ENCODE measurements around the gene C1QBP.

Gene C1QBP

DNA sequence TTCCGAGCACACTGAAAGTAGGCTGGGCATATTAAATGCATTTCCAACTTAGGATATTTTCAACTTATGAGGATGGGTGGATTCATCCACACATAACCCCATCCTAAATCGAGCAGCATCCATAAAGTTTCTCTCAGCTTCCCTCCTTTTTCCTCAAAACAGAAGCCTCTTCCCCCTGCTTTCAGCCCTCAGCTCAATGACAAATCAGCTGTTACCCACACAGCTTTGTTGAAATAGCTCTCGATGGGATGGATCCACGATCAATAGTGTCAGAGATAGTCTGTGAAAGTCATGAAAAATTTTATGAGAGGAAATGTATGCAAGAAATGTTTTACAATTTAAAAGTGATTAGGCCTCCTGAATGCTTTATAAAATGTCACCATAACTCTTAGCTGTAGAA is 27.3 kb upstream of the C1QBP start:
- Histone ChIP-seq H3K27me3 (no peaks in the 10 kb centered on the region), H3K4me1 (no peaks in the 10 kb centered on the region), H3K4me3 (ENCODE audit: low read depth, low read length) (peak overlapping the region; percentile 83), H3K9me3 (no peaks in the 10 kb centered on the region; the same call in 1 of the 2 replicates), H3K36me3 (peaks cover 5% of the 10 kb centered on the region; the same call in 1 of the 2 replicates)
- no peak for TF ChIP-seq CTCF (IDR thresholded peaks at IDR 0.05; ENCODE audit: low read depth, low read length)
- DNase-seq: no peak

DNA sequence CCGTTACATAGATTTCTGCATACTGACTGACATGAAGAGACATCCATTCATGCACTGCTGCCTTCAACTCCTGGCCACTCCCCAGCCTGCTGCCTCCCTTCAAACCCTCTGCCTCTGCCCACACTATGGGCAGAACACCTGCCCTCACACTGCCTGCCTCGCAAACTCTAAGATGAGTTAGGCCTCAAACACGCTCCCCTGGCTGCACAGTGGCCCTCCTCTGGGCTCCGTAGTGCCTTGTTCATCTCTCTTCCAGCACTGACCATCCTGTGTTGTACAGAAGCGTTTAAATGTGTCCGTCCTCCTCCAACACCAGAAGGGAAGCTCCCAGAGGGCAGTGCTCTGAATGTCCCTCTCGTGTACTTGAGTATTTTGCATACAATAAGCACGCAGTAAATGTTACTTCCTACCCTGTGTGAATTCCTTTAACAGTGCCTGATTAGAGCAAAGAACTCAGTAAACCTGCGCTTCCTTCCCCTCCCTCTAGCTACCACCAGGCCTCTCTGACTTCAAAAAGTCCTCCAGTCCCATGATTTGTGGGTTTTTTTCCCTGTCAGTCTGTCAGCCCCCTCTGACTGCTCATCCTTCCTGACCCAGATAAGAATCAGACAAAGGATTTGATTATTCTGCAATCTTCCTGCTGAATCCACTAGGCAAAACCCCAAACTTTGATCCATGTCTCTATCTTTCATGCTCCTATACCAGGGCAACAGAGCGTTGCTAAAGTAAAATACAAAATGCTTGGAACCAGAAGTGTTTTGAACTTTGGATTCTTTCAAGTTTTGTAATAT is 26.0 kb upstream of the C1QBP start:
- no peak for TF ChIP-seq CTCF (IDR thresholded peaks at IDR 0.05; ENCODE audit: low read depth, low read length)

GRCh38 chr17:5446786-5447185 is 7.8 kb upstream of the C1QBP start:
- Histone ChIP-seq H3K9me3 (no peaks in the 10 kb centered on the region), H3K27me3 (no peaks in the 10 kb centered on the region), H3K4me3 (ENCODE audit: low read depth, low read length) (no peak overlapping the region), H3K4me1 (no peaks in the 10 kb centered on the region), H3K36me3 (peaks cover 23% of the 10 kb centered on the region)
- DNase-seq: no peak
- no peak for TF ChIP-seq CTCF (IDR thresholded peaks at IDR 0.05; ENCODE audit: low read depth, low read length)

More for the DNA sequence above, 26.0 kb upstream of the C1QBP start:
- H3K36me3 ChIP-seq: peaks cover 5% of the 10 kb centered on the region; the same call in 1 of the 2 replicates
- no peaks in the 10 kb centered on the region for H3K4me1 ChIP-seq
- H3K9me3 ChIP-seq: no peaks in the 10 kb centered on the region; the same call in 1 of the 2 replicates
- DNase-seq: no peak
- H3K4me3 ChIP-seq (ENCODE audit: low read depth, low read length): no peak overlapping the region
- no peaks in the 10 kb centered on the region for H3K27me3 ChIP-seq

- Histone ChIP-seq H3K4me1 (no peaks in the 10 kb centered on the region), H3K9me3 (no peaks in the 10 kb centered on the region), H3K36me3 (peaks cover 20% of the 10 kb centered on the region), H3K4me3 (ENCODE audit: low read depth, low read length) (no peak overlapping the region), H3K27me3 (no peaks in the 10 kb centered on the region)
- DNase-seq: no peak
- no peak for TF ChIP-seq CTCF (IDR thresholded peaks at IDR 0.05; ENCODE audit: low read depth, low read length)
Measured at GRCh38 chr17:5444209-5444608, 5.3 kb upstream of the C1QBP start.

- Histone ChIP-seq H3K36me3 (peaks cover 20% of the 10 kb centered on the region), H3K9me3 (no peaks in the 10 kb centered on the region), H3K4me1 (no peaks in the 10 kb centered on the region), H3K27me3 (no peaks in the 10 kb centered on the region), H3K4me3 (ENCODE audit: low read depth, low read length) (no peak overlapping the region)
- no peak for DNase-seq
- no peak for TF ChIP-seq CTCF (IDR thresholded peaks at IDR 0.05; ENCODE audit: low read depth, low read length)
Measured at GRCh38 chr17:5443728-5444127, 4.8 kb upstream of the C1QBP start.

- Histone ChIP-seq H3K4me3 (ENCODE audit: low read depth, low read length) (peak overlapping the region; percentile 27), H3K27me3 (no peaks in the 10 kb centered on the region), H3K9me3 (no peaks in the 10 kb centered on the region), H3K36me3 (peaks cover 35% of the 10 kb centered on the region), H3K4me1 (no peaks in the 10 kb centered on the region)
- no peak for DNase-seq
- TF ChIP-seq CTCF (IDR thresholded peaks at IDR 0.05; ENCODE audit: low read depth, low read length): no peak
Measured at GRCh38 chr17:5439446-5439764, 450 bp upstream of the C1QBP start.
